COLO829 (cell line): Measurements from ENCODE around the gene MRPL45.

Experiments
- DNase-seq: peaks from one replicate; pipeline ENCODE4 v3.0.0; 2012; ENCODE audit warnings: low spot score

Gene MRPL45

GRCh38 chr17:38325221-38325851, 28.4 kb downstream of the MRPL45 start:
- peak; percentile 82 for DNase-seq

DNA sequence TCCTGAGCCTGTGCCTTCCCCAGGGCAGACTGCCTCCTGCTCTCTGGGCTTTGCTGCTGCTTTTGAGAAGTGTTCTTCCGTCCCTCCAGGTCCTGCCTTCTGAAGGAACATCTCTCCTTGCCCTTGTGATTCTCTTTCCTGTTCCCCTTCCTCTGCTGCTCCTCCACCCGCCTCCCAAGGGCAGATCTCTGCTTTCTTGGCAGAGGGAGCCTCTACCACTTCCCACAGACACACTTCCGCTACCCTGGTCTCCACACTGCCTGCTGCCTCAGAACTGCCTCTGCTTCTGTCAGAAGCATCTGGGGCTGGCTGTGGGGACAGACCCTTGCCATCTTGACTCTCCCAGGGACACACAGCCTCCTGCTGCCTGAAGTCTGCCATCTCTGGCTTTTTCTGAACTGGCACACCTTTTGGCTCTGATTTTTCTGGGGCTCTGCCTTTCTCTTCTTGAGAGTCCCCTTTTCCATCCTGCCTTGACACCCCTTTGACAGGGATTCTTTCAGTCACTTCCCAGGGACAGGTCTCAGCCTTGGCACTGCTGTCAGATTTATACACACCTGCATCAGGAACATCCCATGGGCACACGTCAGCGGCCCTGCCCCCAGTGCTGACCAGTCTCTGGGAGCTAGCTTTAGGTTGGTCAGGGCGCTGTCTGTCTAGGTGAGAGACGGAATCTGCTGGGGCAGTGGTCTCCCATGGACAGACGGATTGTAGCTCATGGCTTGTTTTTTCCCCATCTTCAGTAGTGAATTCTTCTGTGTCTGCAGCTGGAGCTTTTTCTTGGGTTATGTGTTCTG, 30.2 kb downstream of the MRPL45 start:
- DNase-seq, result no peak

DNA sequence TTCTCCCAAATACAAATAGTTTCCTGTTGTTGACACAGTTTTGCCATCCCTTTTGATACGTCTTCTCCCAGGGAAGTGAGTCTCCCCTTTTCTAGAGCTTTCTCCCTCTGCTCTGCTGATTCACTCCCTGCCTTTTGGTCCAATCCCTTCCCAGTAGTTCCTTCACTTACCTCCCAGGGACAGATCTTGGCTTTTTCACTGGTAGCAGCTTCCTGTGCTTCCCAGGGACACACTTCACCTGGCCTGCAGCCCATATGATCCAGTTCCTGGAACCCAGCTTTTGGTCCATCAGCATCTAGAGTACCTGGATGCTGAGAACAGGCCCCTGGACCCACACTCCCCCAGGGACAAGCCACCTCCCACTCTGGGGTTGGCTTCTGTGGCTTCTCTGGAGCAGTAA, 31.0 kb downstream of the MRPL45 start:
- no peak for DNase-seq

- DNase-seq, result no peak
Measured at GRCh38 chr17:38328620-38329019, 31.7 kb downstream of the MRPL45 start.

DNA sequence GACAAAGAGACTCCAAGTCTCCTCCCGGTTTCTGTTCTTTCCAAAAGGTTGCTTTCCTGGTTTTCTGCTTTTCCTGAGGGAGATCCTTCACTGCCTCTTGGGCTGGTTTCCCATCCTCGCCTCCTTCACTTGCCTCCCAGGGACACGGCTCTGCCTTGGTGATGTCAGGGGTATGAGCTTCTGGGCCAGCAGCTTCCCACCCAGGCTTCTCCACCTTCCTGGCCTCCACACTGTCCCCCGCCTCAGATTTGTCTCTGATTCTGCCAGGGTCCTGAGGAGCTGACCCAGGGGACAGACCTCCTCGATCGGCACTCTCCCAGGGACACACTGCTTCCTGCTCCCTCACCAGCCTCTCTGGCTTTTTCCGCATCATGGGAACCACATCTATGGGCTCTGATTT, 32.3 kb downstream of the MRPL45 start:
- DNase-seq, result no peak

DNA sequence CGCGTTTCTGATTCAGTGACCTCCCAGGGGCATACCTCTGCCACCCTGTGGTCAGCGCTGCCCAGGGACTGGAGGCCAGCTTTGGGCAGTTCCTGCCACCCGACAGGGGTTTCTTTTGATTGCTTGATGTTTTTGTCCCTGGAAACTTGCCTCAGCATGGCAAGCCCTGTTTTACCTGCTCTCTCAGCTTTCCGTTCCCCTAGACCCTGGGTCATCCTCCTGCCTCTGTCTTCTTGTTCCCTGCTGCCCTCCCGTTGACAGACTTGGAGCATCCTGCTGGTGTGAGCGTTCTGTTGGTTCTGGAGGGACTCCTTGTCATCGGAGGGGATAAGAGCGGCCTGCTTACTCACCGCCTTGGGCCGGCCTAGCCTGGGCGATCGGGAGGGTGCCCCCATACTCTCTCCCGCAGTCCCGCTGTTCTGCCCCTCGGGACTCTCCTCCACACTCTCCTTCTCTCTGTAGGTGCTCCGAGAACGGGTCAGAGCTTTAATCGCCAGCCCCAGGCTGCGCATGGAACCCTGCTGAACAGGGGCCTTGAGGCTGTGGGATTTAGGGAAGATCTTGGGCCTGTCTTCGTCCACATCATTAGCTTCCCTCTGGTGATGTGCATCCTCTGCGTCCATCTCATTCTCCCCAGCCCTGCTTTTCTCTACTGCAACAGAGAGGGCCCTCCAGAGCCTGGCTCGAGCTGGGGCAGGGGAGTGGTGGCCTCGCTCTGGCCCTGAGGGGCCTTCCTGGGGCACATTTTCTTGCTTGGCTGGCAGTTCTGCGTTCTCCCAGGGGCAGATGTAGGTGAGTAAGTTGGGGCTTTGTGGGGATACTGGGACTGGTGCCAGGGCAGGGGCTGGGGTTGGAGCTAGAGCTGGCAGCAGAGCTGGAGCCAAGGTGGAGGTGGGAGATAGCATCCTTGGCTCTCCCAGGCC, 33.1 kb downstream of the MRPL45 start:
- DNase-seq, result no peak

- DNase-seq, result no peak
Measured at GRCh38 chr17:38330941-38331411, 34.0 kb downstream of the MRPL45 start.

DNA sequence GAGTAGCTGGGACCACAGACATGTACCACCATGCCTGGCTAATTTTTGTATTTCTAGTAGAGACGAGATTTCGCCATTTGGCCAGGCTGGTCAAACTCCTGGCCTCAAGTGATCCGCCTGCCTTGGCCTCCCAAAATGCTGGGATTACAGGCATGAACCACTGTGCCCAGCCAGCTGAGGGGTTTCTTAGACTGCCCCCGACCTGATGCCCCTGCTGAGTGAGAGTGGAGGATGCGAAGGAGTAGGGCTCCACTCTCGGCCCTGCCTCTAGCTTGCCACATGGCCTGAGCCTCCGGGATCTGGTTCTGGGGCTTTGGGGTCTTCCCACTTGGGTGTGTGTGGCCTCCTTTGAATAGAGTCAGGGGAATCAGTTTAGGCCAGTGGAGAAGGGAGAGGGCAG, 35.8 kb downstream of the MRPL45 start:
- no peak for DNase-seq

DNA sequence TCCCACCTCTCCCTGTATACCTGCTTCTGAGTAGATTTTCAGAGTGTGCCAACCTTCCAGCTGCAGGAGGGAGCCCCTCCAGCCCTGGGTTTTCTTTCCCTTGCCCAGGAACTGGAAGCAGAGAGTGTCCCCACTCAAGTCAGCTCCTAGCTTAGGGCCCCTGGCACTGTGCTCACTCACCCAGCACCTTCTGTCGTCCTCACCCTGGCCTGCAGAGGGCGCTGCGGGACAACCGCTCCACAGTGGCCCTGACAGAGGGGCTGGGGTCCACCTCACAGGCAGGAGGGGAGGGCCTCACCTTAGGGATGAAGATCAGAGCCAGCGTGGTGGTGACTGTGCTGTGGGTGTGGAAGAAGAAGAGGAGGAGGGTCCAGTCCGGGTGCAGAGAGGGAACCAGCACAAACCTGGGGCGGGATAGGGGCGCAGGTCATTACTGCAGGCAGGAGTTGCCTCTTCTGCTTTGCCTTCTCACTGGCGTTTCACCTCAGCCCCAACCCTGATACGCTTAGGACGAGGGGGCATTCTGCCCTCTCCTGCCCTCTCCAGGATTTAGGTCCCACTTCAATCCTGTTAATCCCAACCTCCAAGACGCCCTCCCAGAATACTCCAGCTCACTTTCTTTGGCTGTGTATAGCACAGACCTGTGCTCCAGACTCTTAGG, 36.8 kb downstream of the MRPL45 start:
- DNase-seq, result no peak

- no peak for DNase-seq
Measured at GRCh38 chr17:38334480-38335364, 37.8 kb downstream of the MRPL45 start.

DNA sequence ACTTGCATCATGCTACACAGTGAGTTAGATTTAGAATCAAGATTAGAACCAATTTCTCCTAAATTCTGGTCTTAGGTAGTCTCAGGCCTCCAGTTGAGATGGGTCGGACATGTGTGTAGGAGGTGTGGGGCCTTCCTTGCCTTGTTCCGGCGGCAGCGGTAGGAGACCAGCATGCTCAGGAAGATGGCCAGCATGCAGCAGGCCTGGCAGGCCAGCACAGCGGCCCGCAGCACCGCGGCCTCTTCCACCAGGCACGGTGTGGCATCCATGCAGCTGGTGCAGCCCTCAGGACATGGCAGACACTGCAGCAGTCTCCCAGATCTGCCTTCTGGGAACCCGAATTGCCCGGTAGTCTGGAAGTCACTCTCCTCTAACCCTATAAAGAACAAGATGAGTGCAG, 39.9 kb downstream of the MRPL45 start:
- no peak for DNase-seq

DNA sequence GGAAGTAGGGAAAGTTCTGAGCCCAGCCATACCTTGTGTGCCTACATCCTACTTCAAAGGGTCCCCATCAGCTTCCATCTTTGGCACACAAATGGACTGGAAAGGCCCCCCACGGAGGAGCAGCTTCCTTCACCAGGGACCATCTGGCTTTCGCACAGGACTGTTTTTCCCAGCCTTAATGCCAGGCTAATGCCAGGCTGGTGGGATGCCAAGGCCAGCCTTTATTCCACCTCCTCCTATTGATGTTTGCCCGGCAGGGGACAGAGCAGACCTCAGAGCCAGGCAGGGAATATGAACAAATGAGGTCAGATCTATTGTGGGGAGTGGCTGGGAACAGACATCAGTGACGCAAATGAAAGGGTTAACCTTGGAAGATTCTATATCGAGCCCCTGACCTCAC, 41.1 kb downstream of the MRPL45 start:
- no peak for DNase-seq

- no peak for DNase-seq
Measured at GRCh38 chr17:38338535-38338934, 41.6 kb downstream of the MRPL45 start.

- no peak for DNase-seq
Measured at GRCh38 chr17:38339891-38340290, 42.9 kb downstream of the MRPL45 start.

DNA sequence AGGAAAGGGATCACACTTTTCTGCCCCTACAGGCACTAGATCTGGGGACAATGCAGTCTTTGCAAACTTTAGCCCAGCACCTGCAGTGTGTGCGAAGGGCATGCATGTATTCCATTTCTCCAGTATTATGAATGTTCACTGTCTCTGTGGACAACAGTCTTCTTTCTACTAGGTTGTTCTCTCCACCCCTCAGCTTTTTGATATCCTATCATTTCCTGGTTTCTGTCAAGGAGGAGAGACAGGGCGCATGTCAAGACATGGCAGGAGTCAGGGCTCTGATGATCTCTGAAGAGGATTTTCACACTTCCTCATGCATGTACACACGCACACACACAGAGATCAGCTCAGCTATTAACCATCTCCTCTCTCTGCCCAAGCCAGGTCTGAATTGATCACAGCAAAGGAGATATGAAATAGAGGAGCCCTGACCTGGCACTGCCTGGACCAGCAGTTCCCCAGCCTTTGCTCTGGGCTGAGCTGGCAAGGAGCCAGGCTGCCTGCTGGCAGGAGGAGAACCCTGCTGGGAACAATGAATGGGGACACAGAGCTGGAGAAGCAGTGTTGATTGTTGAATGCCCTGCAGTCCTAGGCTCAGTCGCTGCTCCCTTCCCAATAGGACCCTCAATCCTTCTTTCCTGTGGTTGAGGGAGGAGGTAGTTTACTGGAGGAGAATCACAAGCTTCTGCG, 44.2 kb downstream of the MRPL45 start:
- DNase-seq, result no peak

- no peak for DNase-seq
Measured at GRCh38 chr17:38342886-38343607, 46.1 kb downstream of the MRPL45 start.

GRCh38 chr17:38343608-38344419, 46.8 kb downstream of the MRPL45 start, which contains the start of gene GPR179:
Gene GPR179, minus strand, starts transcription at chr17:38343956. Its CDS starts 167 bp downstream, at chr17:38343789.
- DNase-seq, result no peak

DNA sequence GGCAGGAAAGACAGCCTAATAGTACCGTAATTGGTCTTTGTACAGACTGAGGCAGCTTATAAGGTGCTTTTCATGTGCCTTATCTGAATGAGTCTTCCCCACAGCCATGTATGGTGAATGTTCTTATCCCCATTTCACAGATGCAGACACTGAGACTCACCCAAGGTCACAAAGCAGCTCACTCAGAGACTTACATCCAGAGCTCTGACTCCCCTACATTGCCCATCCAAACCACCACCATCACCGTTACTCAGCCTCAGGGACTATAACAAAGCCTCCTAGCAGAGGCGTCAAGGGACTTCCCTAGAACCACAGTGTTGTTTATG, 47.4 kb downstream of the MRPL45 start:
- DNase-seq, result no peak

GRCh38 chr17:38345743-38346142, 48.8 kb downstream of the MRPL45 start:
- DNase-seq, result no peak
